Endothelial cell of umbilical vein (primary cell): ENCODE measurements around the gene PLA2G4F. TPM values are rescaled to one million over a fixed set of nuclear protein-coding genes. Genes with fewer than 3 reads are reported as not detected.

ENCODE experiments used
- BruUV-seq: library from RNA; stranded (reverse); fragments of 400-500 nt; replicated peaks from 2 replicates; lab custom pipeline; 2021; lab: Mats Ljungman, UMichigan
- CTCF ChIA-PET: fragments of 300-600, 350-600 bp; sonication (Branson Sonifier 250); formaldehyde crosslinking; loops from one replicate; lab custom pipeline; 2021; ENCODE audit warnings: antibody characterized with exemption, inconsistent platforms; lab: Charles Lee
- POLR2A ChIA-PET: fragments of 300-600, 350-600 bp; sonication (Branson Sonifier 250); formaldehyde crosslinking; loops from one replicate; lab custom pipeline; 2021; ENCODE audit warnings: antibody characterized with exemption, inconsistent platforms; lab: Charles Lee
- DNase-seq: peaks from one replicate; pipeline ENCODE4 v3.0.0-alpha.2; 2011; ENCODE audit warnings: low read depth, low spot score
- FAIRE-seq: peaks from 2 replicates; lab custom pipeline; 2011; peaks lifted over from hg19 to GRCh38; lab: Jason Lieb, UNC
- H2AFZ ChIP-seq: 2 replicates; pipeline ENCODE4 v1.6.0; 2012; ENCODE audit warnings: low read depth, low read length, control low read depth, inconsistent platforms
- H3K27ac ChIP-seq: 2 replicates; pipeline ENCODE4 v1.5.1; 2011; ENCODE audit warnings: low read depth, mild to moderate bottlenecking, control low read depth, low read length, moderate library complexity; ENCODE audit not compliant: insufficient read depth
- H3K27me3 ChIP-seq, 2 experiments: 2 replicates each; pipeline versions ENCODE4 v1.6.0 to v1.6.1; 2011; ENCODE audit warnings: low read length in 2 of 2, mixed read lengths in 1 of 2; ENCODE audit not compliant: control insufficient read depth in 2 of 2, insufficient read depth in 2 of 2
- H3K36me3 ChIP-seq, 2 experiments: 2 replicates in 1 of 2; 3 replicates in 1 of 2; pipeline ENCODE4 v1.5.1; 2011; ENCODE audit warnings: low read length in 2 of 2, mild to moderate bottlenecking in 1 of 2, moderate library complexity in 1 of 2; ENCODE audit not compliant: control insufficient read depth in 2 of 2, insufficient read depth in 2 of 2; ENCODE audit errors: extremely low read depth in 1 of 2
- H3K4me1 ChIP-seq: 3 replicates; pipeline ENCODE4 v1.5.1; 2011; ENCODE audit warnings: mild to moderate bottlenecking, low read length; ENCODE audit not compliant: control insufficient read depth, insufficient read depth; ENCODE audit errors: extremely low read depth
- H3K4me2 ChIP-seq: 2 replicates; pipeline ENCODE4 v1.6.1; 2011; ENCODE audit warnings: low read length, control low read depth, mixed read lengths; ENCODE audit not compliant: insufficient read depth
- H3K4me3 ChIP-seq, 3 experiments: fragments of 200-600 bp in 1 of 3; sonication (generic), shearing (Covaris generic) in 1 of 3; replicated peaks in 1 of 3; 2 replicates each; pipeline ENCODE4 v1.5.1; 2011 to 2016; ENCODE audit warnings: control low read depth in 3 of 3, low read length in 3 of 3, mild to moderate bottlenecking in 2 of 3, inconsistent platforms in 1 of 3, low read depth in 1 of 3, moderate library complexity in 1 of 3; ENCODE audit not compliant: insufficient read depth in 1 of 3
- H3K79me2 ChIP-seq: 2 replicates; pipeline ENCODE4 v1.6.0; 2012; ENCODE audit warnings: low read length, inconsistent platforms; ENCODE audit not compliant: control insufficient read depth, insufficient read depth
- H3K9ac ChIP-seq: replicated peaks from 2 replicates; pipeline ENCODE3; 2011; ENCODE audit warnings: low read length, control low read depth; ENCODE audit not compliant: insufficient read depth; ENCODE audit errors: extremely low read depth
- H3K9me1 ChIP-seq: replicated peaks from 3 replicates; pipeline ENCODE4 v1.6.0; 2011; ENCODE audit warnings: mild to moderate bottlenecking, low read length; ENCODE audit not compliant: control insufficient read depth, insufficient read depth; ENCODE audit errors: extremely low read depth
- H3K9me3 ChIP-seq: replicated peaks from 2 replicates; pipeline ENCODE4 v1.5.1; 2012; ENCODE audit warnings: low read length, inconsistent platforms; ENCODE audit not compliant: control insufficient read depth, insufficient read depth
- H4K20me1 ChIP-seq: replicated peaks from 2 replicates; pipeline ENCODE3; 2011; ENCODE audit warnings: mild to moderate bottlenecking, low read length; ENCODE audit not compliant: control insufficient read depth, insufficient read depth; ENCODE audit errors: extremely low read depth
- CTCF ChIP-seq, 2 donors: IDR thresholded peaks; 1 replicate in 1 of 2; 2 replicates in 1 of 2; pipeline ENCODE4 v1.5.1; 2011; ENCODE audit warnings: low read length in 2 of 2, mild to moderate bottlenecking in 2 of 2, moderate library complexity in 2 of 2, control low read depth in 1 of 2, inconsistent platforms in 1 of 2, low read depth in 1 of 2; ENCODE audit not compliant: insufficient read depth in 1 of 2; ENCODE audit errors: extremely low read depth in 1 of 2
- EZH2 ChIP-seq: IDR thresholded peaks from 2 replicates; pipeline ENCODE4 v1.6.1; 2012; ENCODE audit warnings: borderline replicate concordance, low read depth, mild to moderate bottlenecking, moderate library complexity, low read length, inconsistent platforms; ENCODE audit not compliant: severe bottlenecking
- FOS ChIP-seq: IDR thresholded peaks from 2 replicates; pipeline ENCODE4 v1.6.1; 2011; ENCODE audit warnings: mild to moderate bottlenecking, low read length, moderate library complexity, borderline replicate concordance; ENCODE audit not compliant: insufficient read depth
- GATA2 ChIP-seq: IDR thresholded peaks from 2 replicates; pipeline ENCODE4 v1.7.0; 2011; ENCODE audit warnings: low read depth, mild to moderate bottlenecking, moderate library complexity, mixed read lengths, low read length; ENCODE audit not compliant: insufficient read length, insufficient read depth
- JUN ChIP-seq: IDR thresholded peaks from 2 replicates; pipeline ENCODE4 v1.6.1; 2011; ENCODE audit warnings: borderline replicate concordance, low read depth; ENCODE audit not compliant: insufficient read length, insufficient read depth
- MAX ChIP-seq: IDR thresholded peaks from 2 replicates; pipeline ENCODE4 v1.6.1; 2011; ENCODE audit not compliant: insufficient read depth, insufficient read length
- MYC ChIP-seq: IDR thresholded peaks from one replicate; pipeline ENCODE4 v1.6.1; 2011; ENCODE audit warnings: mild to moderate bottlenecking, low read depth, low read length
- POLR2A ChIP-seq: IDR thresholded peaks from 2 replicates; pipeline ENCODE4 v1.6.1; 2012; ENCODE audit warnings: low read depth, mild to moderate bottlenecking, control low read depth, low read length
- POLR2AphosphoS5 ChIP-seq: IDR thresholded peaks from 2 replicates; pipeline ENCODE4 v1.6.1; 2012; ENCODE audit warnings: low read depth, mild to moderate bottlenecking, control low read depth, low read length, moderate library complexity; ENCODE audit not compliant: insufficient read depth
- dilution Hi-C: fragments of 300-500 bp; cut with MboI; formaldehyde crosslinking; loops from one replicate; pipeline ENCODE4 v1.15.0; 2019; ENCODE audit warnings: low sequenced_read_pairs; ENCODE audit not compliant: extremely low pct_ligation_motif_present
- intact Hi-C: fragments of 100-400 bp; cut with micrococcal nuclease; formaldehyde crosslinking; loops from one replicate; pipeline ENCODE4 v1.10.0; 2022
- polyA plus RNA-seq, 4 experiments: library from polyadenylated mRNA; depleted of rRNA in 3 of 4; stranded (reverse) in 3 of 4; unstranded in 1 of 4; fragments of >200 nt; gene quantifications; 2 replicates each; pipeline versions ENCODE4 v1.2.1 to v1.2.3, GENCODE V29; 2011 to 2012; ENCODE audit warnings: missing spikeins in 1 of 4
- total RNA-seq: library from RNA; stranded (reverse); gene quantifications from 2 replicates; pipeline ENCODE4 v1.2.3, GENCODE V29; 2021

PLA2G4F gene
- total and polyA plus RNA-seq, 2 donors (not counting 3 experiments of a cell fraction or from before 2014, with no cell fraction given) = not detected

DNA sequence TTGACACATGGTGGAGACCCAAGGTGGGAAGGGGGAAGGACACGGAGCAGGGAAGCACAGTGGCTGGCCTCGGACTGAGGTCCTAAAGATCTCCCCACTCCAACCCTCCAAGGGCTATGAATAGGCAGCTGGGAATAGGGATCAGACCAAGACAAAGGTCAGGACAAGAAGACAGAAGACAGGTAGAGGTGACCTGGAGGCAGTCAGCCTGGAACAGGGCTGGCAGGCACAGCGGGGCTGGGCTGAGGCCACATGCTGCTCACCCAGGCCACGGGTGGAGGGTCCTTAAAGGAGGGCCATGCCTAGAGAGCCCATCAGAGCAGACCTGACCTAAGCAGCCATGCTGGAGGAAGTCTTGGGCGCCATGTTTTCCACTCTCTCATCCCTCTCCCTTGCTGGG is 59.4 kb downstream of the PLA2G4F start:
- ChIA-PET POLR2A (no interaction called here), CTCF (interaction anchor here (1.6 to 1.7 kb wide), 2 partner anchors 13 to 14 kb away, joined by 3 to 4 read pairs; no protein-coding TSS in a partner anchor)
- TF ChIP-seq EZH2 = no peak
- no peak for TF ChIP-seq POLR2A
- no peak for TF ChIP-seq JUN
- no peak for TF ChIP-seq MYC
- dilution Hi-C loops = no loop called here
- H3K36me3 ChIP-seq = no peaks in the 10 kb centered on the region
- H3K9ac ChIP-seq = no peak overlapping the region
- BruUV-seq = no TSS peak
- no peak overlapping the region for H3K27ac ChIP-seq
- H3K9me3 ChIP-seq = no peaks in the 10 kb centered on the region
- no peak for DNase-seq
- no peak overlapping the region for H3K4me3 ChIP-seq
- no peak overlapping the region for H3K4me2 ChIP-seq
- intact Hi-C loops = no loop called here
- H3K9me1 ChIP-seq = no peaks in the 10 kb centered on the region
- H3K79me2 ChIP-seq = no peaks in the 10 kb centered on the region
- no peaks in the 10 kb centered on the region for H4K20me1 ChIP-seq
- peaks cover 12% of the 10 kb centered on the region for H3K4me1 ChIP-seq
- no peak for FAIRE-seq
- H3K27me3 ChIP-seq = no peaks in the 10 kb centered on the region
- H2AFZ ChIP-seq = no peak overlapping the region

DNA sequence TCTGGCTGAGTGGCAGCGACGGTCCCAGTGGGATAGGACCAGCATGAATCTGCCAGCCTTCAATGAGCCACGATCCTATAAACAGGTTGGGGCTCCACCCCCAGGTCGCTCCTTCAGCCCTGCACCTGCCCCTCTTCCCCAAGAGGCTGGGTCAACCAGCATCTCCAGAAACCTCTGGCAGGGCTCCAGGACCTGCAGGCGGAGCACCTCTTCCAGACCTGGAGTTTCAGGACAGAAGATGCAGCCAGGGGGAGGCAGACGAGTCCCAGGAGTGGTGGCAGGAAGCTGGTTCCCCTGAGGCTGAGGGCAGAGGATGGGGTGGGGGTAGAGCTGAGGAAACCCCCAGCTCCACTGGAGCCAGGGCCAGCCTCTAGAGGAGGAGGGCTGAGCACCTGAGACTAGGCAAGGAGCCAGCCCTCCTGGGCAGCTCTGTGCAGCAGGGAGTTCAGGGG is 61.9 kb downstream of the PLA2G4F start, which contains the start of gene PLA2G4D:
Gene PLA2G4D, minus strand, starts transcription at position 51 of the 452 bp plus-strand sequence. CDS start 103 bp downstream, outside the sequence.
- no peak for FAIRE-seq
- Histone ChIP-seq H3K4me3 (no peak within 1 kb of the TSS), H2AFZ (no peak within 1 kb of the TSS), H4K20me1 (no peaks in the 10 kb centered on the region), H3K9ac (no peak within 1 kb of the TSS), H3K4me2 (no peak within 1 kb of the TSS), H3K4me1 (no peaks in the 10 kb centered on the region), H3K9me1 (no peaks in the 10 kb centered on the region), H3K36me3 (no peaks in the 10 kb centered on the region), H3K27ac (no peak within 1 kb of the TSS), H3K27me3 (peaks cover 2 to 7% of the 10 kb centered on the region in 2 experiments), H3K9me3 (no peaks in the 10 kb centered on the region), H3K79me2 (no peaks in the 10 kb centered on the region)
- CTCF ChIA-PET = interaction anchor here (1.8 to 4.3 kb wide), 3 partner anchors 10 to 40 kb away, joined by 4 to 33 read pairs (median 11); no protein-coding TSS in a partner anchor
- dilution Hi-C loops = no loop called here
- BruUV-seq = no TSS peak
- POLR2A ChIA-PET = no interaction called here
- TF ChIP-seq CTCF (IDR thresholded peaks at IDR 0.05; ENCODE audit: extremely low read depth in 1 of 2, insufficient read depth in 1 of 2, low read depth in 1 of 2, low read length in 2 of 2) (no peak), GATA2 (no peak), MYC (no peak), FOS (no peak), JUN (no peak), POLR2A (no peak), EZH2 (no peak), MAX (no peak), POLR2AphosphoS5 (no peak)
- intact Hi-C loops = no loop called here
- DNase-seq = no peak
